Erythroblast (primary cell): ENCODE results near the gene ITCH.

Source experiments
- GATA1 ChIP-seq: IDR thresholded peaks from 2 replicates; pipeline ENCODE4 v1.6.1; 2011; ENCODE audit warnings: low read depth, mild to moderate bottlenecking, control low read depth, low read length, moderate library complexity
- POLR2A ChIP-seq: IDR thresholded peaks from 2 replicates; pipeline ENCODE4 v1.6.1; 2011; ENCODE audit warnings: mild to moderate bottlenecking, low read length

GRCh38 chr20:34355427-34355826 lies 7.6 kb upstream of the ITCH start:
- TF ChIP-seq POLR2A: no peak
- TF ChIP-seq GATA1: no peak
